ENCODE data around the gene USP10.

USP10 gene

DNA sequence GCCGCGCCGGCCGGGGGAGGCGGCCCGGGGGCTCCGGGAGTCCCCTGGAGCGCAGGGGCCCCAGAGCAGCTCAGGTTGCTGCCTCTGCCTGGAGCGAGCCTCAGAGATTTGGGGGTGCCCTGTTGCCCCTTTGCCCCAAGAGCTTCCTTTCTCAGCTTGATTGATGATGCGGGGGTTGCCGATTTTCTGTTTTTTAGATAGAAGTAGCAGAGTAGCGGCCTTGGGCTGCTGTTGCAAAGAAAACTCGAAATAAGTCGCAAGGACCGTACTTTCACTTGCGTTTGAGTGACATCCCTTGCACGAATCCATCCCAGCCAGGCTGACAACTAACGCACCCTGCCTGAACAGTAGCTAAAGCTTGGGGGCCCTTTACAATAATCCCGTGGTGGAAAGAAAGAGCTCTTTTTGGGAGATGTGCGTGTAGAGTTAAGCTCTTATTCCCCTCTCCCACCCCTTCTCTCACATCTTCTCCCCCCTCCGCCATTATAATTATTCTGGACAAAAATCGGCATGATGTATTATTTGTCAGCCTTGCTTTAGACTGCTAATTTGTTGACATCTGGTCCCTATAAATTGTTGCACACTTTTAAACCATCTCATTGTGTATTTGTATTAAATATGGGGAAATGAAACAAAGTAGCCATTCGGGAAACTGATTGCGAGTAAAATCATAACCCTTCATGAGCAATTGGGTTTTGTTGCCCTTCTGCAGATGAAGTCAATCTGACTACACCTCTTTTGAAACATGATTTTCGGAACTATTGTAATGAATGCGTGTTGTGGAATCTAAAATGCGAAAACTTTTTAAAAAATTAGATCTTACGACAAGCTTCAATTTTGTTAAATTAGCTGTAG is 873 bp downstream of the USP10 start:
- TF ChIP-seq SIN3A (IDR thresholded peaks at IDR 0.05; ENCODE audit: borderline replicate concordance, insufficient read depth, low read length) (0 out of 2 replicates have a peak, but pooled peaks have one; percentile 45), TAF1 (IDR thresholded peaks at IDR 0.05; ENCODE audit: borderline replicate concordance, insufficient read depth, low read length) (no peak)
- TF ChIP-seq, protein P1, sequence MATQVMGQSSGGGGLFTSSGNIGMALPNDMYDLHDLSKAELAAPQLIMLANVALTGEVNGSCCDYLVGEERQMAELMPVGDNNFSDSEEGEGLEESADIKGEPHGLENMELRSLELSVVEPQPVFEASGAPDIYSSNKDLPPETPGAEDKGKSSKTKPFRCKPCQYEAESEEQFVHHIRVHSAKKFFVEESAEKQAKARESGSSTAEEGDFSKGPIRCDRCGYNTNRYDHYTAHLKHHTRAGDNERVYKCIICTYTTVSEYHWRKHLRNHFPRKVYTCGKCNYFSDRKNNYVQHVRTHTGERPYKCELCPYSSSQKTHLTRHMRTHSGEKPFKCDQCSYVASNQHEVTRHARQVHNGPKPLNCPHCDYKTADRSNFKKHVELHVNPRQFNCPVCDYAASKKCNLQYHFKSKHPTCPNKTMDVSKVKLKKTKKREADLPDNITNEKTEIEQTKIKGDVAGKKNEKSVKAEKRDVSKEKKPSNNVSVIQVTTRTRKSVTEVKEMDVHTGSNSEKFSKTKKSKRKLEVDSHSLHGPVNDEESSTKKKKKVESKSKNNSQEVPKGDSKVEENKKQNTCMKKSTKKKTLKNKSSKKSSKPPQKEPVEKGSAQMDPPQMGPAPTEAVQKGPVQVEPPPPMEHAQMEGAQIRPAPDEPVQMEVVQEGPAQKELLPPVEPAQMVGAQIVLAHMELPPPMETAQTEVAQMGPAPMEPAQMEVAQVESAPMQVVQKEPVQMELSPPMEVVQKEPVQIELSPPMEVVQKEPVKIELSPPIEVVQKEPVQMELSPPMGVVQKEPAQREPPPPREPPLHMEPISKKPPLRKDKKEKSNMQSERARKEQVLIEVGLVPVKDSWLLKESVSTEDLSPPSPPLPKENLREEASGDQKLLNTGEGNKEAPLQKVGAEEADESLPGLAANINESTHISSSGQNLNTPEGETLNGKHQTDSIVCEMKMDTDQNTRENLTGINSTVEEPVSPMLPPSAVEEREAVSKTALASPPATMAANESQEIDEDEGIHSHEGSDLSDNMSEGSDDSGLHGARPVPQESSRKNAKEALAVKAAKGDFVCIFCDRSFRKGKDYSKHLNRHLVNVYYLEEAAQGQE (IDR thresholded peaks at IDR 0.05; ENCODE audit: insufficient read depth in 1 of 2, low read depth in 2 of 2, low read length in 2 of 2) = no peak

DNA sequence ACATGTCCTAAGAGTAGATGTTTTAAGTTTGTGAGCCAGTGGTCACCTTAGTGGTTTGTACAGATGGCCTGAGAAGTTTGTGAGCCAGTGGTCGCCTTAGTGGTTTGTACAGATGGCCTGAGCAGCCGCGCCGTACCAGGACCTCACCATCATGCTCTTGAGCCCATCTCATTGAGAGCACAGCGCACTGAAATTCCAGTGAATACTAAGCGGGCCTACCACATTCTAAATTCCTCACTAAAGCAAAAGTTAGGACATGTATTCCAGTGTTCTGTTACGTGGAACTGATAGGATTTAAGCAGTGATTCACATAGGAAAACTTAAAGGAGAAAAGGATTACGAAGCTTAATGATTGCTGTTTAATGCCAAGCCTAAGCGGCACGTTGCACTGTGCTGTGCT is 3.9 kb downstream of the USP10 start:
- no peak for TF ChIP-seq SIN3A (IDR thresholded peaks at IDR 0.05; ENCODE audit: borderline replicate concordance, insufficient read depth, low read length)
- no peak for TF ChIP-seq FOXP2 (optimal IDR thresholded peaks at IDR 0.05; ENCODE audit: borderline replicate concordance, extremely low read depth, extremely low read length, insufficient read depth)
- no peak for TF ChIP-seq POLR2AphosphoS5 (IDR thresholded peaks at IDR 0.05; ENCODE audit: low read depth, low read length)
- TF ChIP-seq, protein P1 (IDR thresholded peaks at IDR 0.05; ENCODE audit: insufficient read depth in 1 of 2, low read depth in 2 of 2, low read length in 2 of 2) = no peak
- TF ChIP-seq TAF1 (IDR thresholded peaks at IDR 0.05; ENCODE audit: borderline replicate concordance, insufficient read depth, low read length) = no peak

DNA sequence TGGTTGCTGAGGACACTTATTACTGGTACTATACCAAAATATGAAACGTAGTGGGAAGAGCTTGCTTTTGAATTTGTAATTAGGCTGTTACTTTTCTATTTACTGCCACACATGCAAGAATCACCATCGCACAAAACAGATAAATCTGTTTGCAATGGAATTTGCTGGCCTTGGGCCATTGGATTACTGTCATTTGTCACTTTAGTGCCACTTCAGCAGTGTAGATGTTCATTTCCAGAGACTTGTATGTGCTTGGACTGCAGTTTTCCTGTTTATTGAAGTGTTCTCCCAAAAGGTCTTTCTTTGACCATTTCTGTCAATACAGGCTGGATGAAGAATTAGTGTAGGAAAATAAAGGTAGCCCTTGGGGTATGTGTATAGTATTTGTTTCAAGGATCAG is 4.5 kb downstream of the USP10 start:
- TF ChIP-seq POLR2AphosphoS5 (IDR thresholded peaks at IDR 0.05; ENCODE audit: low read depth, low read length) = no peak
- no peak for TF ChIP-seq TAF1 (IDR thresholded peaks at IDR 0.05; ENCODE audit: borderline replicate concordance, insufficient read depth, low read length)
- TF ChIP-seq FOXP2 (optimal IDR thresholded peaks at IDR 0.05; ENCODE audit: borderline replicate concordance, extremely low read depth, extremely low read length, insufficient read depth) = no peak
- no peak for TF ChIP-seq SIN3A (IDR thresholded peaks at IDR 0.05; ENCODE audit: borderline replicate concordance, insufficient read depth, low read length)
- TF ChIP-seq, protein P1 (IDR thresholded peaks at IDR 0.05; ENCODE audit: insufficient read depth in 1 of 2, low read depth in 2 of 2, low read length in 2 of 2) = no peak

DNA sequence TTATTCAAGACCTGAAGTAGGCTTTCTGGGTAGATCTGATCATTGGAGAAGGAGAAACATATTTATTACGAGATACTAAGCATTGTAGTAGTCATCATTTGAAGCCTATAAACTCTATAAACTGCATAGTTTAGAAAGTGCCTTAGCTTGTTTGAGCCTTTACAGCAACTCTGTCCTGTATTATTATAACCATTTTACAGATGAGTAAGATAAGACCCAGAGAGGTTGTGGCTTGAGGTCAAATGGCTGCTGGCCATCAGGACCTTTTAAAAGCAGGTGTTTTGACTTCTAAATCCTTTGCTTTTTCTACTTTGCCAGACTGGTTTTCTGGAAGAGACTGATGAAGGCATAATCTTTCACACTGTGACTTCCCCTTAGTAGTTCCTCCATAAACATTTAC is 7.1 kb downstream of the USP10 start:
- TF ChIP-seq FOXP2 (optimal IDR thresholded peaks at IDR 0.05; ENCODE audit: borderline replicate concordance, extremely low read depth, extremely low read length, insufficient read depth) (no peak), SIN3A (IDR thresholded peaks at IDR 0.05; ENCODE audit: borderline replicate concordance, insufficient read depth, low read length) (no peak), POLR2AphosphoS5 (IDR thresholded peaks at IDR 0.05; ENCODE audit: low read depth, low read length) (no peak), TAF1 (IDR thresholded peaks at IDR 0.05; ENCODE audit: borderline replicate concordance, insufficient read depth, low read length) (no peak)
- TF ChIP-seq, protein P1 (IDR thresholded peaks at IDR 0.05; ENCODE audit: insufficient read depth in 1 of 2, low read depth in 2 of 2, low read length in 2 of 2) = no peak

All from PFSK-1 (cell line).